Activated gamma-delta T cell (primary cell): Measurements from ENCODE around the gene GSN.

Source experiments
- DNase-seq: peaks from one replicate; lab custom pipeline; 2025; lab: John Stamatoyannopoulos, UW

GSN gene

DNA sequence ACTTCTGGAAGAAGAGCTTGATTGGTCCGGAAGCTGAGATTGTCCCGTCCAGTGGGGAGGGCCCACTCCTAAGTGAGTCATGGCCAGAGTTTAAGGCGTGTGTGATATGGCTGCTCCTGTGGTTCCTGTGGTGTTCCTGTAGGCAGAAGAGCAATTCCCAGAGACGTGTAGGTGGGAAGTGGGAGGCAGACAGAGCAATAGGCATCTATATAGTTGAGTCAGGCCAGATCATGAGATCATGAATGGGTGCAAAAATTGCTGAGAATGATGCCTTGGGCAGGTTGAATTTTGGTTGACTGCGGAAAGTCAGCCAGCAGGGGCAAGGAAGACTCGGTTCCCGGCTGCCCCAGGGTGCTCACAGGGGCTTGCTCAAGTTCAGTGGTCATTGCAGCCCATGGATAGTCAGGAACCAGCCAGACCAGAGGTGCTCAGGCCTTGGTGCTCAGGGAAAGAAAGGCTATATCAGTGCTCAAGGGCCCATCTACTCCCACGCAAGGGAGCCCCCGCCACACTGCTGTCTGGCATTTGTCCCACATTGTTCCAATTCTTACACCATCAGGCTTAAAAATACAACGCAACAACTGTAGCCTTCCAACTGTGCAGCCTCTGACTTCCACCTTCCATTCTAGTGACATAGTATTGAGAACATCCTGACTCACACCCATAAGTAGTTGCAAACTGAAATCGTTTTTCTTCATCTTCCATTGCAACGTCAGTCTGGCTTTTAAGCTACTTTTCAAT lies 21.0 kb upstream of the GSN start:
- DNase-seq = no peak

DNA sequence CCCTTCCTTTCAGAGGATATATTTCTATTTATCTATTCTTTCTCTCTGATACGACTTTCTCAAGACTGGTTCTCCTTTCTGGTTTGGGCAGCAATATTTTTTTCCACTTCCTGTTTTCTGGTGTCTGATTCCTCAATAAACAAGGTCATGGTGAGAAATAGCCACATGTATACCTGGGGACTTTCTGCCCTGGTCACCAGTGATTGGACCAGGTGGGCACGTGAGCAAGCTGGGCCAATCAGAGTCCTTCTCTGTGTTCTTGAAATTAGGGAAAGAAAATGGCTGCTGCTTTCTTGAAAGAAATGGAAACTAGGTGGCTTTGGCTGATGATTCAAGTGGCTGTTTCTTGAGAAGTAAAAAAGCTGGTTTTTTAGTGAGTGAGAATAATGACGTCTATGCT lies 18.4 kb upstream of the GSN start:
- no peak for DNase-seq

DNA sequence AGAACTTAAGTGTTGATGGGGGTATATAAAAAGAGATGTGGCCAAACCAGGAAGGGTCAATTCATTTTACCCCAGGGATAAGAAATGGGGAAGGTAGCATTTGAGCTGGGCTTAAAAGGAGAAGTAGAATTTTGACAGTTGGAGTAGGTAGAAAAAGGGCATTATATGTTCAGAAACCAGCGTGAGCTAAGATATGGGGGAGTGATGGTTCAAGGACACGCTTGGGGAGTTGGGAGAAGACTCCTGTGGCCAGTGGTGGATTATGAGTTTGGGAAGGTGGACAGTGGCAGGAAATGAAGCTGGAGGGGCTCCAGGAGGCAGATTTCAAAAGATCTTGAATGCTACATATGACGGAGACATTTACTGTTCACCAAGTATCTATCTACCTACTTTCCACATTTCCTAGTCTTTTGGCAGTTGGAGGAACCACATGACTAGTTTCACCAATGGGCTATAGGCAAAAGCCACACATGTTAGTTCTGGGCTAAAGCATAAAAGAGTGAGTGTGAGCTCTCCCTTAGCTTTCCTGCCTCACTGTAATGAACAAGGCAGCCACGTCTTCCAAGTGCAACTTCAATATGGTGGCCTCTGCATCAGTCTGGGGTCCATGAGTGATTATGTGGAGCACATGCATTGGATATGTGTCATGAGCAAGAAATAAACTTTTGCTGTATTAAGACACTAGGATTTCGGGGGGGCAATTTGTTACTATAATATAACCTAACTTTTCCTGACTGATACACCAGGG lies 15.7 kb upstream of the GSN start:
- DNase-seq = no peak

DNA sequence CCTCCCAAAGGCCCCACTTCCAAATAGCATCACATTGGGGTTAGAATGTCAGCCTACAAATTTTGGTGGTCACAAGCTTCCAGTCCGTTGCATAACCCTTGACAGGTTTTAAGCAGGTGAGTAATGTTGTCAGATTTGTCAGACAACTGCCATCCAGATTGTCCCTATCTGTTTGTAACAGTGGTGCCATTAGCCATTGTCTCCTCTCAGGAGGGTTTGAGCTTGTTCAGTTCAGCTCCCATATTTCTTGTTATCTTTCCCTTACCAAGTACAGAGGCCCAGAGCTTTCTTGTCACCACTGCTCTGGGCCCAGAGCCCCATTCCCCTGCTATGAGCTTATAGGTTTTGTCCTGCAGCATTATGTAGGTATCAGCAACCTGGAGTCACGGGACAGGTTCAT lies 14.8 kb upstream of the GSN start:
- DNase-seq = no peak

DNA sequence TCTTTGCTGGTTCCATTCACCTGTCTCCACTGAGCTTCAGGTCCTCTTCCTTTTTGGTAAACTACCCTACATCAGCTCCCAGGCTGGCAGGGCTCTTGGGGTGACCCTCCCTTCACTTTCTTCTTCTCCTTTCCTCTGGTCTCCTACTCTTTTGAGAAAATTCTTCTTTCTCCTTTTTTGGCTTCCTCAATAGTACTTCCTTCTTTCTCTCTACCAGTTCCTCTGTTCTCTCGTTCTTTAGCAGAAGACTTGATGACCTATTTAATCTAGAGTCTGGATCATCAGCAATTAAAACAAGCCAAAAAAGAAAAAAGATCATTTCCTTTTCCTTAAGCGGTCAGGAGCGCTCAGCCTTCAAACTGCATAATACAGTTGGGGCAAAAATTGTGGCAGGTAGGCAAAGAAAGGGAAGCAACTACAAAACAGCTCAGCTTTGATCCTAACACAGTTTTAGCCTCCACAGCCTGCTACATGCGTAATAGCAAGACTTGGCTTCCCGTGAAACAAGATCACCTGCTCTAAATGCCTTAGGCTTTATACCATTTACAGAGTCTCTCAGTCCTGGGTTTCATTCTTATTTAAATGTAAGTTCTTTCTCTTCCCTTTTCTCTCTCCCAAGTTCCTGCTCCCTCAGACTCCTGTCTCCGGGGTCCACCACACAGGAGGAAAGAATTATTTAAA lies 14.0 kb upstream of the GSN start:
- DNase-seq = no peak

DNA sequence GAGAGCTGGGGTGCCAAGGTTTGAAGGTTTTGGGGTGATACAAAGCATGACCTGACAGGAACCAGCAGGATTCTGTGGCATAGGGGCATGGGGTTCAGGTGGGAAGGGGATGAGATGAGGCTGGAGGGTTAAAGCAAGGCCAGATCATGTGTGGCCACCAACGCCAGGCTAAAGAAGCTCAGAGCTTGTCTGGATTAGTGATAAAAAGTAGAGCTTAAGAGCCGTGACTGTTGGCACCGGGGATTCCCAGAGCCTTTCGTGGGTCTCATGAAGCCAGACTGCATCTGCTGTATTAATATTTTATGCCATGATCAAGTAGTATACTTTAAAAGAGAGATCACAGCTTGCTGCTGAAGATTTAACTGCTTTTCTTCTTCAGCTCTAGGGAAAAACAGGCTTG lies 8.5 kb upstream of the GSN start:
- DNase-seq = no peak

DNA sequence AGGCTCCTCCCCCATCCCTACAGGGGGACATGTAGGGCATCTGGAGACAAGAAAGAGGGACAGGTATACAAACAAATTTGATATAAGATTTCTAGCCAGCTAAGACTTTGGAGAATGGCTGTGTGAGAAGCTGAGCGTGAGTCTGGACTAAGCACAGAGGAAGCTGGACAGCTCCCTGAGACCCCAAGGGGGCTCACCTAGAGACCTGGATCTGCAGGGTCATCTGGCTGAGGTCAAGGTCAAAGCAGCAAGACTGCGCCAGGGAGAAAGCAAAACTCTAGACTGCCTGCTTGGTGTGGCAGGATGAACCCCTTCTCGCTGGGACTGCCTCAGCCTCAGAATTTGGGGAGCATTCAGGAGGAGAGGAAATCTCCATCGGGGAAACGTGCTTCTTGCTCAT lies 8.0 kb upstream of the GSN start:
- no peak for DNase-seq

DNA sequence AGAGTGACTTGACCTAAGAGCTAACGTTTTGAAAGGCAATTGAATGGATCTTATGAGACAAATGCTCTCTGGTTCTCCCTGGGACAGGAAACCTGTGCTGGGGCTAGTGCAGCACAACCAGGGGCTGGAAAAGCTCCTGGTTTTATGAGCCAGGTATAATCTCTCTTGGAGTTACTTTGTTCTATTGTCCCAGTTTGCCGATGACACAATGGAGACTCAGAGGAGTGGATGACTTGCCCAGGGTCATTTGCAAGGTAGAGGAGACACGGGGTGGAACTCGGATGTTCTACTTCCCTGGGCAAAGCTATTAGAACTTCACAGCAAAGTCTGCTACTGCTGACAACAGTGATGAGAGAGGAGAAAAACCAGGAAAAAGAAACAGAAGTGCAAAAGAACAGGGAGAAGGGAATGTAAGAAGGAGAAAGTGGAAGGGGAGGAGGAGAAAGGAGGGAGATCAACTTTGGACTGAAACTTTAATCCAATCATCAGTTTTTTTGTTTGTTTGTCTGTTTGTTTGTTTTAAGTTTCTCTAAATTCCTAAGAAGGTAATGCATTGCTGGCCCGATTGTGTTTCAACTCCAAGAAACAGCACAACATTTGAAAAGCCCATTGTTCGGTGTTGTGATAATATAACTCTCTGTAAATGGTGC lies 7.4 kb upstream of the GSN start:
- no peak for DNase-seq

DNA sequence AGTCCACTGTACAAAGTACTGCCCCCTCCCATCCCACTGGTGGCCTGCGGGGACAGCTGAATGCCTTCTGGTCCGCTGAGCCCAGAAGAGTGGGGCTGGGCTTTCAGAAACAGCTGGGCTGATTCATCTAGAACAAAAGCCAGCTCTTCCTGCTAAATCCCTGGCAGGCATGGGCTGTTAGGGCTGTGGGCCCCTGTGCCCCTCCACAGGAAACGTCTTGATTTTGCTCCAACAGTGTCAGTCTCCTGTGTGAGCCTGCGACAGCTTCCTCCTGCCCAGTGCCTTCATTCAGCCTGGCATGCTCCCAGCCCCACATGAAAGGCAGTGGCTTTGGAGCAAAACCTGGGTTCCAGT lies 6.9 kb upstream of the GSN start:
- no peak for DNase-seq

DNA sequence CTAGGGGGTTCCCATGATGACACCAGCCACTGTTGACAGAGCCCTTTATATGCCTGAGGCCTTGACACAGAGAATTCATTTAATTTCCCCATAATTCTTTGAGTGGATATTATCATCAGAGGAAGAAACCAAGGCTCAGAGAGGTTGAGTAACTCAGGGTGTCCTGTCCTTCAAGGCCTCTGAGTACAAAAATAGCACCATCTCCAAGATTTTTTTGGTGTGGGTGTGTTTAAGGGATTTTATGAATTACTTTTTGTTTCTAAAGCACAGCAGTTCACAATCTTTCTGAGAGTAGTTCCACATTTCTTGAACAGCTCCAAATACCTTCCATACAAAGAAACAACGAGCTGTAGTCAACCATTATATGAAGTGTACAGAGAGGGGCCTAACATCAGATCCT lies 6.2 kb upstream of the GSN start:
- DNase-seq = no peak

DNA sequence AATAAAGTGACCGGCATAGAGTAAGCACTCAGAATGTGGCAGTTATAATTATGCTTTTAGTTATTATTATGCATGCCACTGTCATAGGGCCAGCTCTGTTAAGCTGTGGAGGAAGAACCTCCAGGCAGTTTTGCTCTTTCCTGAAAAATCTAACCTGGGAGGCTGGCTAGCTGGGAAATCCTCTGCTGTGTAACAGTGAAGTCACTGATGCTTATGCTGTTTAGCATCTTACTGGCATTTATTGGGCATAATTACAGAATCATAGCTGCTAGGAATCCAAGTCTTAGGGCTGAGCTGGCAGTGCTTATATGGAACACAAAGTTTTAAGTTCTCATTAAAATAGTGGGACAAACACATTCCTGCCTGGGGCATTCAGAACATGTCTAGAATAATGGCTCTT lies 5.5 kb upstream of the GSN start:
- no peak for DNase-seq

DNA sequence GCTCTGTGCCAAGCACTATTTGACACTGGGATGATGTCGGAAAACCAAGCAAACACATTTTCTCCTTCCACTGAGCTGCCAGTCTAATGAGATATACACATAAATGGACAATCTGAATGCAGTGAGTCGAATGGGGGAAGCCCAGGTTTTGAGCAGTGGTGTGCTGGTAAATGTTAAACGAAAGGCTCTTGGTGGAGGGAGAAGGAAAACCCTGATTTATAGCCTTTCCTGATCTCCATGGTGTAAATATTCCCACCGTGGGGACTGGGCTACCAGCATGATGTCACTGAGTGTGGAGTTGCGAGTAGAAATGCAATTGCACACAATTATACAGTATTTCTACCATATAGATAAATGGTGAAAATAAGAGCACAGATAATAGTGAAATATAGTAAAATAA lies 5.0 kb upstream of the GSN start:
- no peak for DNase-seq

DNA sequence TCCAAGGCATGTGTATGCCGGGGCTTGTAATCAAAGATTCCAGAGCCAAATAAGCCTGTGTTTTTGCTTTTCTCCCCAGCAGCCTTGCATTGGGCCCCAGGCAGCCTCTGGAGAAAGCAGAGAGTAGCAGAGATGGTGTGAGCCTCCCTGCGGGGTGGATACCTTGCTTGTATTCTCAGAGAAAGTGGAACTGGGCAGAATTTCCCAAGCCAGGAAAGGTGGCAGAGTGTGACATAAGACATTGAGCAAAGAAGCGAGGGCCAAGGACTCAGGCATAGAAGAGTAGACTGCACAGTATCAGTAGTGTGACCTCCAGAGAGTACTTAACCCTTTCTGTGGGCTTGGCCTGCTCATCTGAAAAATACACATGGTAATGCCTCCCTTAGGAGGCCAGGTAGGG lies 1.6 kb upstream of the GSN start:
- DNase-seq = no peak

DNA sequence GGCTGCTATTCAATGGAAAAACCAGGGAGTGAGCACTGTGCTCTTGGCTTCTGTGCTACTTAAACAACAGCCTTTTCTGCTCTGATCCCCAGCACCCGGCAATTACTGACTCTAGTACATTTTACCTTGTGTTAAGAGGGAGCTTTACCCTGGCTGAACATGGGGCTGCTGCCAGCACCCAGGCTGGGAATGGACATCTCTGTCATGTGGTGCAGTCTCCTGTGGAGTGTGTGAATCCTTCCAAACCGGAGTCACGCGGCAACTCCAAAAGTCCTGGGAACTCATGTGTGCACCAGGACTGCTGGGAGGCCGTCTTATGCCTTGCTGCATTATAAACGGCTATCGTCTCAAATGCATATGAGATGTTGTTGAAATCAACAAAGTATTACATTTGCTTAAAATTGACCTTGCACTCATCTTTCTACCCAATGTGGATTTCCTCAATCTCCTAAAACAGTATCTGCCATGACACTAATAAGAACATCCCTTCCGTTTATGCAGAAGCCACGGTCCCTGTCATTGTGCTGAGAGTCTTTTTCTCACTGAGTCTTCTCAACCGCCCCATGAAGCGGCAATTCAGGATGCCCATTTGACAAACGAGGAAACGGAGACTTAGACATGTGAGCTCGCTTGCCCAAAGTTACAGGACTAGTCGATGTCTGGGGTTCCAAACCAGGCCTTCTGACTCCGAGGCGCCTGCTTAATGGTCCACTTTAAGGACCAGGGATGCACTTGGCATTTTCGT lies 884 bp upstream of the GSN start:
- DNase-seq = no peak

DNA sequence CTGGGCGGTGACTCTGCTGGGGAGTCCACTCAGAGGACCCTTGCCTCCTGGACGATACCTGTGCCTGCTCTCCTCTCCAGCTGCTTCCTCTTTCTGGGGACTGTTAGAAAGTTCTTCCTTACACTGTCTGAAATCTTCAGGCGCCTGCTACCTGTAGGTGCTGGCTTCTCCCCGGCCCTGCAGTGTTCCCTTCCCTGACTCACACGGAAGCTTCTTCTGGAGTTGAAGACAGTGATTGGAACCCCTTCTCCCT lies 562 bp downstream of the GSN start:
- no peak for DNase-seq

DNA sequence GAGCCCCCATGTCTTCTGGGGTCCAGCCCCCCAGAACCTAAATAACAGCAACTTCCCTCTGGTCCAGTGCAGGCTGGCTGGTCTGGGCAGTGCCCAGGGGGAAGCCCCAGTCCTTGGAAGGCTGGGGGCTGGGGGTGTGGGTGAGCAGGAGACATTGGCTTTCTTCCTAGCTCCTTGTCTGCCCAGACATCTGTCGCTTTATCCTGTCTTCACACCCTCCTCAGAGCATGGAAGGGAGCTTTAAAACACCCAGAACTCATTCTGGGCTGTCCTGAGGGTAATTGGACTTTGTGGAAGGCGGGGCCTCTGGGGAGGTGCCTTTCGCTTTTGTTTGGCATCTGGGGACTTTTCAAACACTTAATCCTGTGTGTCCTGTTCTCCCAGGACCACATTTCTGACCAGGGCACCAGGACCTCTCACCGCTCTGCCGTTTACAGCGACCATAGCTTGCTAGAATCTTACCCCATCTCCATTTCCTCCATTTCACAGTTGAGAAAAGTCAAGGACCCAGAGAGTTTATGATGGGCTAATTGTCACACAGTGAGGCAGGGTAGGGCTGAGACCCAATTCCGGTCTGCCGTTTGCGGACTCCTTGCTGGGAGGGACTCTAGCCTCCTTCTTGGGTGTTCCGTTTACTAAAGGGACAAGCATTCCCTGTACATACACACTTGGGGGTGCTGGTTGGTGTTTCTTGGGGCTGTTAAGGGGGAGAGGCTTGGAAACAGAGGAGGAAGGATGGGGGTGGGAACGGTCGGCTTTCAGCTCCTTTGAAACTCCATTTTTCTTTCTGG lies 1.1 kb downstream of the GSN start:
- no peak for DNase-seq

DNA sequence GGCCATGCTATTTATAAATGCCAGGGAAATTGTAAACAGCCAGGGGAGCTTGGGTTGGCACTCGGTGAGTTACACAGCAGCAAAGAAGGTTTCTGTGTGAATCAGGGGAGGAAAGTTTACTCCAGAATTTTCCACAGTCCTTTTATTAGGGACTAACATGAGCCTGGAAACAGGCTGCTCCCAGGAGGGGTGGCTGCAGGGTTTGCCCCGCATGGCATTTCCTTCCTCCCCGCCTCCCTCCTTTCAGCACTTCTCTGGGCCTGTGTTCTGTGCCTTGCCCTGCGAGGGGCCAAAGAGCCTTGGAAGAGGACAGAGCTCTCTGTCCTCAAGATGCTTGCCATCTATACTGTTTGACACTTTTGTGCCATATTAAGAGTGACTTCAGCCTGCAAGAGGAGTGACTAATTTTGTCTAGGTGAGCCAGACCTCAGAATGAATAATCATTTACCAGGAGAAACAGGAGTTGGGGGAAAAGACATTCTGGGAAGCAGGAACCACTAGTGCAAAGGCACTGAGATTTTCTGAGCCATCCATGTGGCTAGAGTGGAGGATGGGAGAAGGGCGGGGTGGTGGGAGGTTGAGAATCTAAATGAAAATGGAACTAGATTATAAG lies 1.8 kb downstream of the GSN start:
- no peak for DNase-seq

DNA sequence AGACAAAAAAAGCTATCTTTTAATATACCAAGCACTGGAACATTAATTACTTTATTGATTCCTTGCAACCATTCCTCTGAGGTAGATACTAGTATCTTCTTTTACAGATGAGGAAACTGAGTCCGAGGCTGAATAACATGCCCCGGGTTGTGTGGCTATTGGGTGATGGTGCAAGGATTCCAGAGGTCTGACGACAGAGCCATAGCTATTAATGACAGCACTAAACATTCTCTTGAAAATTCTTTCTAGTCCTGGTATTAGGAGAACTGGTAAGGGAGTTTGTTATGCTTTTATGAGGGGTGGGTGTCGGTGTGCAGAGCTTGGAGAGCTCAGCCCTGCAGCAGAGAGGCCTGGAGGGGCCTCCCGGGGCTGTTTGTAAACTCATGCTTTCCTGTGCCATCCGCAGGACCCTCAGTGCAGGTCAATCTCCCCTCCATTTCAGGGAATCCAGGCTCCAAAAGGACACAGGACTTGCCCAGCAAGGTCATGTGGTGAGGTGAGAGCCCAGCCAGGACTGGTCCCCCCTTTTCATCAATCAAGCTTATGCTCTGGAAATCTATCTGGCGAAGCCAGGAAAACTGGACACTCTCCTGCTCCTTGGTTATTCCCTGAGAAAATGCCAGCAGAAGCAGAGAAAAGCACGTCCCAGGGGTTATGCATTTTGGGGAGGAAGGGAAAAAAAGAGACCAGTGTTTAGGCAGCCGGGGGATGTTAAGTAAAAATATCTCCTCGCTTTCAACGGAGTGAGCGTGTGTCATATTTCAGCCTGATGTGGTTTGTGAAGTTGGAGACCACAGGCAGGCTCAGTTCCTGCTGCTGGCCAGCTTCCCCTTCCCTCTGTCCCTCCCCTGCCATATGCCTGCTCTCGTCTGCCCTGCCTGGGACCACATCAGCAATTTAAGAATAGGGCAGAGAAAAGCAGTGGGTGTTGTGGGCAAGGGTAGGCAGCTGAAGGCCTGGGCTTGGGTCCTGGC lies 3.7 kb downstream of the GSN start:
- no peak for DNase-seq

DNA sequence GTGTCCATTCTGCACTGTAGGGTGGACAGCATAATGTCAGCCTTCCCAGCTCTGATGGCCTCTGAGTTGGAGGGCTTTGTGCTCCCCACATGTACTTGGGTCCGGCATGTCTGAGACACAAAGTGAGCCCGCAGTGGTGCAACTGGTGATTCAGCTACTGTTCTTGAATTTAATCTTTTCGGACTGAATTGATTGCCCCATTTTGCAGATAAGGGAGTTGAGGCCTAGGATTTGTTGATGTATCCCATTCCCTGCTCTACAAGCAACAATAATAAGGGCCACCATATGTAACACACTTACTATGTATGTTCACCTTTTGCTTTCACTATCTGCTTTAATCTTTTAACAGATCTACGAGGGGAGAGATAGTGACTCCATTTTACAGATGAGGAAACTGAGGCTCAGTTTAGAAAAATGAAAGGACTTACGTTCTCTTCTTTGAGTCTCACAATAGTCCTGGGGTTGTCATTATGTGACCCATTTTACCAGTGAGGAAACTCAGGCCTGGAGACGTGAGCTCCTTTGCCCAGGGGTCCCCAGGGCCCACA lies 4.5 kb downstream of the GSN start:
- no peak for DNase-seq
